HepG2 (cell line): ENCODE results near the gene CBX7. TPM values are rescaled to one million over a fixed set of nuclear protein-coding genes. Genes with fewer than 3 reads are reported as not detected.

Experiments used
- ATAC-seq: fragments of 200-7000 bp; cut with Tn5 transposase; 3 replicates; pipeline ENCODE4 v1.9.1; 2020; ENCODE audit warnings: mild to moderate bottlenecking, moderate library complexity
- BruUV-seq: library from RNA; stranded (reverse); fragments of 400-500 nt; replicated peaks from 2 replicates; lab custom pipeline; 2021; lab: Mats Ljungman, UMichigan
- CTCF ChIA-PET: fragments of 300-600 bp; formaldehyde crosslinking; extraction: SDS; loops from one replicate; lab custom pipeline; 2021; ENCODE audit warnings: low total read pairs, inconsistent platforms, low intra/inter-chr PET ratio; lab: Yijun Ruan, JAX
- POLR2A ChIA-PET: fragments of 350-600 bp; sonication (Branson Sonifier 250); formaldehyde crosslinking; loops from one replicate; lab custom pipeline; 2020; ENCODE audit warnings: antibody characterized with exemption, inconsistent platforms; lab: Yijun Ruan, JAX
- DNase-seq: peaks from one replicate; pipeline ENCODE4 v3.0.0-alpha.2; 2015; ENCODE audit warnings: low spot score
- FAIRE-seq: peaks from 3 replicates; lab custom pipeline; 2011; peaks lifted over from hg19 to GRCh38; lab: Jason Lieb, UNC
- H2AFZ ChIP-seq: one replicate; pipeline ENCODE4 v1.6.1; 2011; ENCODE audit warnings: low read length, inconsistent platforms
- H3K27ac ChIP-seq: fragments of 300-600 bp; 3 replicates; pipeline ENCODE4 v1.8.0; 2011; ENCODE audit warnings: mixed run types, mild to moderate bottlenecking, mixed read lengths, low read length, inconsistent platforms; ENCODE audit not compliant: insufficient read depth; ENCODE audit errors: extremely low read length
- H3K27me3 ChIP-seq, 2 experiments: fragments of 200-600 bp in 1 of 2; 2 replicates in 1 of 2; 3 replicates in 1 of 2; pipeline versions ENCODE4 v1.6.0 to v1.8.0; 2011; ENCODE audit warnings: low read length in 2 of 2, mild to moderate bottlenecking in 2 of 2, moderate library complexity in 2 of 2, inconsistent platforms in 1 of 2; ENCODE audit not compliant: insufficient read depth in 2 of 2, control insufficient read depth in 1 of 2
- H3K36me3 ChIP-seq, 2 experiments: fragments of 200-600 bp in 1 of 2; replicated peaks in 1 of 2; 2 replicates in 1 of 2; 3 replicates in 1 of 2; pipeline versions ENCODE4 v1.5.1 to v1.8.0; 2011; ENCODE audit warnings: low read length in 2 of 2, inconsistent platforms in 1 of 2; ENCODE audit not compliant: insufficient read depth in 2 of 2, control insufficient read depth in 1 of 2
- H3K4me1 ChIP-seq: 2 replicates; pipeline ENCODE4 v1.5.1; 2012; ENCODE audit warnings: low read length, inconsistent platforms; ENCODE audit not compliant: insufficient read depth
- H3K4me2 ChIP-seq: 2 replicates; pipeline ENCODE4 v1.6.0; 2011; ENCODE audit warnings: low read depth, low read length, inconsistent platforms
- H3K4me3 ChIP-seq, 3 experiments: fragments of 200-600 bp in 1 of 3; sonication (generic), shearing (Covaris generic) in 1 of 3; replicated peaks in 1 of 3; 2 replicates each; pipeline ENCODE4 v1.5.1; 2011 to 2016; ENCODE audit warnings: low read length in 3 of 3, inconsistent platforms in 2 of 3, low read depth in 2 of 3, mild to moderate bottlenecking in 2 of 3, control low read depth in 1 of 3, mixed read lengths in 1 of 3; ENCODE audit not compliant: insufficient read depth in 1 of 3
- H3K79me2 ChIP-seq: one replicate; pipeline ENCODE4 v1.6.1; 2011; ENCODE audit warnings: low read length, inconsistent platforms; ENCODE audit not compliant: insufficient read depth
- H3K9ac ChIP-seq: 2 replicates; pipeline ENCODE4 v1.6.0; 2011; ENCODE audit warnings: mild to moderate bottlenecking, low read depth, low read length, inconsistent platforms; ENCODE audit not compliant: insufficient read depth
- H3K9me3 ChIP-seq: 2 replicates; pipeline ENCODE4 v1.5.1; 2012; ENCODE audit warnings: mild to moderate bottlenecking, low read length
- H4K20me1 ChIP-seq: 2 replicates; pipeline ENCODE4 v1.6.0; 2011; ENCODE audit warnings: inconsistent platforms, mild to moderate bottlenecking, low read length, moderate library complexity; ENCODE audit not compliant: insufficient read depth
- DPF2 ChIP-seq: sonication (generic); formaldehyde crosslinking; IDR thresholded peaks from 2 replicates; pipeline ENCODE4 v1.4.0; 2020; ENCODE audit warnings: mild to moderate bottlenecking, low read depth, missing genetic modification reagents, borderline replicate concordance
- KDM3A ChIP-seq: IDR thresholded peaks from 2 replicates; pipeline ENCODE4 v1.6.1; 2018; ENCODE audit warnings: low read depth, missing compliant biosample characterization
- NFKBIZ ChIP-seq: IDR thresholded peaks from 2 replicates; pipeline ENCODE4 v1.6.1; 2018; ENCODE audit warnings: missing genetic modification reagents, missing compliant biosample characterization
- ZFP62 ChIP-seq: sonication (generic); formaldehyde crosslinking; IDR thresholded peaks from 2 replicates; pipeline ENCODE4 v1.4.0; 2020; ENCODE audit warnings: missing genetic modification reagents
- ZNF530 ChIP-seq: sonication (generic); formaldehyde crosslinking; IDR thresholded peaks from 2 replicates; pipeline ENCODE4 v1.5.0; 2020; ENCODE audit warnings: low read depth, mild to moderate bottlenecking, missing genetic modification reagents
- ZNF615 ChIP-seq: sonication (generic); formaldehyde crosslinking; IDR thresholded peaks from 2 replicates; pipeline ENCODE4 v1.5.0; 2020; ENCODE audit warnings: mild to moderate bottlenecking, missing genetic modification reagents, borderline replicate concordance
- ZSCAN9 ChIP-seq: IDR thresholded peaks from 2 replicates; pipeline ENCODE4 v1.6.1; 2016; ENCODE audit warnings: borderline replicate concordance
- WGBS: methylation state at CpG from one replicate; pipeline ENCODE4 v1.1.6; 2017; ENCODE audit warnings: low lambda C conversion rate; 5-methylcytosine and 5-hydroxymethylcytosine counted together
- in situ Hi-C: cut with HindIII; loops from 2 replicates; pipeline ENCODE4 v1.10.0; 2017; ENCODE audit warnings: low pct_unique_long_range_greater_than_20kb; ENCODE audit not compliant: extremely low pct_ligation_motif_present
- intact Hi-C: fragments of 100-400 bp; cut with micrococcal nuclease; formaldehyde crosslinking; loops from one replicate; pipeline ENCODE4 v1.10.0; 2022; ENCODE audit not compliant: unreplicated experiment
- polyA plus RNA-seq, 8 experiments: library from polyadenylated mRNA; depleted of rRNA in 3 of 8; stranded (reverse) in 7 of 8; unstranded in 1 of 8; fragments of >200 nt; fragmentation: Illumina TruSeq in 4 of 8; extraction: Trizol in 4 of 8; gene quantifications; 2 replicates each; pipeline versions ENCODE4 v1.2.1 to v1.2.3, GENCODE V29; 2011 to 2016; ENCODE audit warnings: low read depth in 4 of 8, missing spikeins in 1 of 8, mixed read lengths in 1 of 8; ENCODE audit not compliant: insufficient read depth in 1 of 8
- total RNA-seq, 5 experiments: library from RNA; depleted of rRNA; stranded (reverse); fragments of >200 nt; fragmentation: Illumina TruSeq; extraction: Trizol; gene quantifications; 2 replicates each; pipeline ENCODE4 v1.2.3, GENCODE V29; 2016; ENCODE audit warnings: low read depth in 1 of 5
- TF ChIP-seq, protein P1 (sequence below), 2 experiments: sonication (generic) in 1 of 2; formaldehyde crosslinking in 1 of 2; IDR thresholded peaks; 2 replicates each; pipeline versions ENCODE4 v1.5.1 to v1.6.1; 2011 to 2020; ENCODE audit warnings: borderline replicate concordance in 1 of 2, low read depth in 1 of 2, low read length in 1 of 2, mild to moderate bottlenecking in 1 of 2, missing genetic modification reagents in 1 of 2, moderate library complexity in 1 of 2

CBX7 gene
- total and polyA plus RNA-seq, 2 of the 13 experiments (the other 11 are each of a cell fraction or from before 2014, with no cell fraction given): 0.35 to 4.9 TPM

DNA sequence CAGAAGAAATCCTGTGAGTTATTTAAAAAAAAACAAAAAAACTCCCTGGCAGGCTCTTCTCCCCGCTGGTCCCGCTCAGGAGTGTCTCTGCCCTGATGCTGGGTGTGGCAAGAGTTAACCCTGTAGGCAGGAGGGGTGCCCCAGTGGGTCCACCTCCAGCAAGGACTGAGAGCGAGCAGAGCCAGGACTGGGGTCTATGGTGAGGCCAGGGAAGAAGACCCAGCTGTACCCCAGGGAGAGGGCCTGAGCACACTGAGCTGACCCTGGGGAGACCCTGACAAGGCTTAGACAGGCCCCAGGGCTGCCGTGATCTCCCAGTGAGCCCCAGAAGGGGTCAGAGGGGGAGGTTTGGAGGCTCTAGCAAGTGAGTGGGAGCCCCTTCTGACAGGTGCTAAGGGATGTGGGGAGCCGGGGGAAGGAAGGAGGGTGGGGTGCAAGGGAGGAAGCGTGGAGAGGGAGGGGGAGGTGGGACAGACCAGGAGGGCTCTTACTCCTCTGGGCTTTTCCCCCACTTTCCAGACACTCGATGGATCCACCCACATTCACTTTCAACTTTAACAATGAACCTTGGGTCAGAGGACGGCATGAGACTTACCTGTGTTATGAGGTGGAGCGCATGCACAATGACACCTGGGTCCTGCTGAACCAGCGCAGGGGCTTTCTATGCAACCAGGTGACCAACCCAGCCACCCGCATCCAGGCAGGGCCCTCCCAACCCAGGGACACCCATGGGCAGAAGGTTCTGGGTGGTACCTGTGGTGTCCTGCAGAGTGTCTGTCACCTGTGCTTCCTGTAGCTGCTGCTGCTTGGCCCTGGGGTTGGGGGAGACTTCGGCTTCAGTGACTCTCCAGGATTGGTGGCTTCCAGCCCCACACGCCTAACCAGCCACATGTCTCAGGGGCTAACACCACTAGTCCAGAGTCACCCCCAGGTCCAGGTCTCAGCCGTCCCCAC lies 69.0 kb downstream of the CBX7 start (continued):
- no peak for TF ChIP-seq DPF2 (CRISPR knock-in tag)
- TF ChIP-seq ZSCAN9 (CRISPR knock-in tag): no peak
- TF ChIP-seq NFKBIZ (CRISPR knock-in tag): no peak
- no peak for TF ChIP-seq ZNF530 (CRISPR knock-in tag)
- TF ChIP-seq, protein P1, sequence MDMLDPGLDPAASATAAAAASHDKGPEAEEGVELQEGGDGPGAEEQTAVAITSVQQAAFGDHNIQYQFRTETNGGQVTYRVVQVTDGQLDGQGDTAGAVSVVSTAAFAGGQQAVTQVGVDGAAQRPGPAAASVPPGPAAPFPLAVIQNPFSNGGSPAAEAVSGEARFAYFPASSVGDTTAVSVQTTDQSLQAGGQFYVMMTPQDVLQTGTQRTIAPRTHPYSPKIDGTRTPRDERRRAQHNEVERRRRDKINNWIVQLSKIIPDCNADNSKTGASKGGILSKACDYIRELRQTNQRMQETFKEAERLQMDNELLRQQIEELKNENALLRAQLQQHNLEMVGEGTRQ (IDR thresholded peaks at IDR 0.05; ENCODE audit: low read depth, low read length): no peak
- TF ChIP-seq, protein P1 (CRISPR knock-in tag; IDR thresholded peaks at IDR 0.05; ENCODE audit: borderline replicate concordance): no peak
- TF ChIP-seq KDM3A (CRISPR knock-in tag): no peak

DNA sequence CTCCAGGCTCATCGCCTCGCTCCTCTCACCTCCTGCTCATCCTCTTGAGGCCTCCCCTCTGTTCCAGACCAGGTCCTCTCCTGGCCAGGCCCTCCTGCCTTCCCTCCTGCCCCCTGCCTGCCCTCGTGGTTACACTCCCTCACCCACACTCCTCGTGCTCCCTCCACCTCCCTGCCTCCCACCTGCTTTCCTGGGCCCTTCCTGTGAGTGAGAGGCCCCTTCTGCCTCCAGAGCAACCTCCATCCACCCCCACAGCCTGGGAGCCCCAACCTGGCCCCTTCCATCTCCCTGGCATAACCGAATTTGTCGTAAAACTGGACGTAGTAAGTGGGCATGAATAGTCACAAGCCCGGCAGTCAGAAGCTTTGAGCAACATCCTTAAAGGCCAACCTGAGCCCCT lies 70.9 kb downstream of the CBX7 start:
- no peak for DNase-seq
- 69% methylated on average over 8 of the region's 8 CpGs for WGBS
- Histone ChIP-seq H3K9me3 (no peaks in the 10 kb centered on the region), H3K9ac (no peak overlapping the region), H3K79me2 (no peaks in the 10 kb centered on the region), H3K4me2 (no peak overlapping the region), H2AFZ (no peak overlapping the region), H3K27me3 (no peaks in the 10 kb centered on the region; a peak in 1 of 5 replicates), H3K4me3 (no peak overlapping the region), H4K20me1 (no peaks in the 10 kb centered on the region), H3K4me1 (peaks cover 9% of the 10 kb centered on the region), H3K36me3 (no peaks in the 10 kb centered on the region), H3K27ac (no peak overlapping the region)
- FAIRE-seq: no peak
- in situ Hi-C loops (no loop called here), intact Hi-C loops (no loop called here)
- POLR2A ChIA-PET: no interaction called here
- no TSS peak for BruUV-seq
- ATAC-seq: no peak
- TF ChIP-seq ZFP62 (CRISPR knock-in tag) (no peak), ZNF615 (no peak)
- CTCF ChIA-PET: no interaction called here
